T-helper 2 cell treated with Interferon-gamma antibody and Interleukin-4, amounts not matched to agents 5 μg/mL and 100 μg/mL, for 36 hours (primary cell): ENCODE results near the gene CLEC10A.
"Not testable (repeated sequence)": the region's sequence is repeated elsewhere in the genome, so short reads cannot be mapped to it uniquely, and the experiment has no call there.

Experiments used
- DNase-seq: peaks from one replicate; pipeline ENCODE4 v3.0.0; 2021; ENCODE audit warnings: low spot score
- H3K27ac Mint-ChIP-seq: one replicate; pipeline ENCODE4 v1.8.0; 2021; ENCODE audit warnings: mild to moderate bottlenecking, mixed read lengths
- H3K27me3 Mint-ChIP-seq: one replicate; pipeline ENCODE4 v1.8.0; 2021; ENCODE audit warnings: low read depth, mixed read lengths
- H3K36me3 Mint-ChIP-seq: one replicate; pipeline ENCODE4 v1.8.0; 2021; ENCODE audit warnings: low read depth, mixed read lengths
- H3K4me1 Mint-ChIP-seq: one replicate; pipeline ENCODE4 v1.8.0; 2021; ENCODE audit warnings: low read depth, mixed read lengths
- H3K4me3 Mint-ChIP-seq: one replicate; pipeline ENCODE4 v1.8.0; 2022; ENCODE audit warnings: mild to moderate bottlenecking, moderate library complexity, mixed read lengths
- H3K9me3 Mint-ChIP-seq: one replicate; pipeline ENCODE4 v1.8.0; 2021; ENCODE audit warnings: mixed read lengths

CLEC10A gene

GRCh38 chr17:7098802-7099459 is 18.9 kb upstream of the CLEC10A start:
- peaks cover 1% of the 10 kb centered on the region for H3K4me1 Mint-ChIP-seq
- H3K27ac Mint-ChIP-seq: no peak overlapping the region
- no peak for DNase-seq
- no peak overlapping the region for H3K4me3 Mint-ChIP-seq
- H3K9me3 Mint-ChIP-seq: no peaks in the 10 kb centered on the region
- no peaks in the 10 kb centered on the region for H3K36me3 Mint-ChIP-seq
- peaks cover 13% of the 10 kb centered on the region for H3K27me3 Mint-ChIP-seq

- no peaks in the 10 kb centered on the region for H3K9me3 Mint-ChIP-seq
- peaks cover 14% of the 10 kb centered on the region for H3K27me3 Mint-ChIP-seq
- H3K27ac Mint-ChIP-seq: no peak overlapping the region
- peaks cover 1% of the 10 kb centered on the region for H3K4me1 Mint-ChIP-seq
- H3K36me3 Mint-ChIP-seq: no peaks in the 10 kb centered on the region
- DNase-seq: no peak
- no peak overlapping the region for H3K4me3 Mint-ChIP-seq
Measured at GRCh38 chr17:7097940-7098339, 17.9 kb upstream of the CLEC10A start.

GRCh38 chr17:7095625-7096024 is 15.6 kb upstream of the CLEC10A start:
- Mint-ChIP-seq H3K27me3 (peaks cover 14% of the 10 kb centered on the region), H3K4me3 (no peak overlapping the region), H3K9me3 (no peaks in the 10 kb centered on the region), H3K36me3 (no peaks in the 10 kb centered on the region), H3K27ac (no peak overlapping the region), H3K4me1 (peaks cover 1% of the 10 kb centered on the region)
- no peak for DNase-seq

- Mint-ChIP-seq H3K27me3 (peaks cover 14% of the 10 kb centered on the region), H3K27ac (no peak overlapping the region), H3K9me3 (no peaks in the 10 kb centered on the region), H3K4me1 (peaks cover 1% of the 10 kb centered on the region), H3K36me3 (no peaks in the 10 kb centered on the region), H3K4me3 (no peak overlapping the region)
- no peak for DNase-seq
Measured at GRCh38 chr17:7094652-7095019, 14.6 kb upstream of the CLEC10A start.

- not testable (repeated sequence) for H3K27ac Mint-ChIP-seq, H3K9me3 Mint-ChIP-seq, H3K36me3 Mint-ChIP-seq, H3K4me1 Mint-ChIP-seq, DNase-seq, H3K4me3 Mint-ChIP-seq
- peaks cover 14% of the 10 kb centered on the region for H3K27me3 Mint-ChIP-seq
Measured at GRCh38 chr17:7091311-7092005, 11.4 kb upstream of the CLEC10A start.

GRCh38 chr17:7089570-7089969 is 9.5 kb upstream of the CLEC10A start:
- not testable (repeated sequence) for H3K4me1 Mint-ChIP-seq, H3K4me3 Mint-ChIP-seq, H3K27ac Mint-ChIP-seq, H3K9me3 Mint-ChIP-seq, DNase-seq, H3K36me3 Mint-ChIP-seq
- peaks cover 12% of the 10 kb centered on the region for H3K27me3 Mint-ChIP-seq

- not testable (repeated sequence) for H3K4me3 Mint-ChIP-seq, DNase-seq, H3K27ac Mint-ChIP-seq, H3K9me3 Mint-ChIP-seq, H3K36me3 Mint-ChIP-seq, H3K4me1 Mint-ChIP-seq
- H3K27me3 Mint-ChIP-seq: peaks cover 15% of the 10 kb centered on the region
Measured at GRCh38 chr17:7088442-7088841, 8.4 kb upstream of the CLEC10A start.

- DNase-seq: no peak
- Mint-ChIP-seq H3K27me3 (peaks cover 24% of the 10 kb centered on the region), H3K9me3 (peaks cover 6% of the 10 kb centered on the region), H3K4me3 (no peak overlapping the region), H3K4me1 (peaks cover 21% of the 10 kb centered on the region), H3K27ac (no peak overlapping the region), H3K36me3 (no peaks in the 10 kb centered on the region)
Measured at GRCh38 chr17:7084088-7084487, 4.0 kb upstream of the CLEC10A start.

- H3K36me3 Mint-ChIP-seq: no peaks in the 10 kb centered on the region
- H3K4me3 Mint-ChIP-seq: no peak overlapping the region
- no peak overlapping the region for H3K27ac Mint-ChIP-seq
- peaks cover 24% of the 10 kb centered on the region for H3K27me3 Mint-ChIP-seq
- DNase-seq: no peak
- H3K4me1 Mint-ChIP-seq: peaks cover 21% of the 10 kb centered on the region
- H3K9me3 Mint-ChIP-seq: peaks cover 6% of the 10 kb centered on the region
Measured at GRCh38 chr17:7083592-7083991, 3.5 kb upstream of the CLEC10A start.

- Mint-ChIP-seq H3K27me3 (peaks cover 24% of the 10 kb centered on the region), H3K9me3 (peaks cover 6% of the 10 kb centered on the region), H3K36me3 (no peaks in the 10 kb centered on the region), H3K4me3 (no peak overlapping the region), H3K27ac (no peak overlapping the region), H3K4me1 (peaks cover 21% of the 10 kb centered on the region)
- DNase-seq: no peak
Measured at GRCh38 chr17:7081341-7082062, 1.5 kb upstream of the CLEC10A start.

- no peak overlapping the region for H3K27ac Mint-ChIP-seq
Measured at GRCh38 chr17:7080456-7081041, 498 bp upstream of the CLEC10A start.

GRCh38 chr17:7078711-7079110 is 1.3 kb downstream of the CLEC10A start:
- Mint-ChIP-seq H3K27me3 (peaks cover 15% of the 10 kb centered on the region), H3K9me3 (peaks cover 6% of the 10 kb centered on the region), H3K4me3 (no peak overlapping the region), H3K27ac (peak overlapping the region; percentile 12), H3K36me3 (no peaks in the 10 kb centered on the region), H3K4me1 (peaks cover 15% of the 10 kb centered on the region)
- no peak for DNase-seq

More at GRCh38 chr17:7080456-7081041, 498 bp upstream of the CLEC10A start:
- H3K9me3 Mint-ChIP-seq: peaks cover 6% of the 10 kb centered on the region
- DNase-seq: no peak
- peaks cover 24% of the 10 kb centered on the region for H3K27me3 Mint-ChIP-seq
- H3K4me3 Mint-ChIP-seq: no peak overlapping the region
- peaks cover 21% of the 10 kb centered on the region for H3K4me1 Mint-ChIP-seq
- no peaks in the 10 kb centered on the region for H3K36me3 Mint-ChIP-seq

GRCh38 chr17:7077911-7078546 is 2.0 kb downstream of the CLEC10A start:
- Mint-ChIP-seq H3K4me3 (no peak overlapping the region), H3K36me3 (no peaks in the 10 kb centered on the region), H3K27ac (no peak overlapping the region), H3K27me3 (peaks cover 10% of the 10 kb centered on the region), H3K4me1 (peaks cover 12% of the 10 kb centered on the region), H3K9me3 (peaks cover 6% of the 10 kb centered on the region)
- DNase-seq: no peak

GRCh38 chr17:7074931-7075330 is 5.1 kb downstream of the CLEC10A start:
- no peak overlapping the region for H3K27ac Mint-ChIP-seq
- H3K4me3 Mint-ChIP-seq: no peak overlapping the region
- peaks cover 4% of the 10 kb centered on the region for H3K27me3 Mint-ChIP-seq
- no peaks in the 10 kb centered on the region for H3K4me1 Mint-ChIP-seq
- no peaks in the 10 kb centered on the region for H3K9me3 Mint-ChIP-seq
- DNase-seq: no peak
- H3K36me3 Mint-ChIP-seq: no peaks in the 10 kb centered on the region
